WERI-Rb-1 (cell line): ENCODE data around the gene MNAT1.
A peak's percentile ranks its signal among the peaks of the same experiment; 100 is the strongest.

Source experiments
- DNase-seq: peaks from one replicate; pipeline ENCODE4 v3.0.0-alpha.2; 2020
- H3K27ac ChIP-seq: fragments of 250-450 bp; sonication (Bioruptor Pico); 2 replicates; pipeline ENCODE4 v1.5.1; 2020; ENCODE audit warnings: mild to moderate bottlenecking, moderate library complexity
- H3K27me3 ChIP-seq: fragments of 250-450 bp; sonication (Bioruptor Pico); 2 replicates; pipeline ENCODE4 v1.5.1; 2021; ENCODE audit warnings: mild to moderate bottlenecking, low read depth, moderate library complexity; ENCODE audit not compliant: insufficient read depth, severe bottlenecking
- H3K36me3 ChIP-seq: fragments of 250-450 bp; sonication (Bioruptor Pico); 2 replicates; pipeline ENCODE4 v1.5.1; 2020; ENCODE audit warnings: mild to moderate bottlenecking, moderate library complexity
- H3K4me3 ChIP-seq: 2 replicates; pipeline ENCODE4 v1.5.1; 2011; ENCODE audit warnings: low read depth, mild to moderate bottlenecking, control low read depth, low read length
- H3K9me3 ChIP-seq: fragments of 250-450 bp; sonication (Bioruptor Pico); 2 replicates; pipeline ENCODE4 v1.5.1; 2021; ENCODE audit warnings: mild to moderate bottlenecking, moderate library complexity; ENCODE audit not compliant: severe bottlenecking
- TF ChIP-seq, protein P1 (sequence below): IDR thresholded peaks from 2 replicates; pipeline ENCODE4 v1.5.1; 2011; ENCODE audit warnings: low read depth, mild to moderate bottlenecking, control low read depth, inconsistent platforms, low read length

MNAT1 gene

DNA sequence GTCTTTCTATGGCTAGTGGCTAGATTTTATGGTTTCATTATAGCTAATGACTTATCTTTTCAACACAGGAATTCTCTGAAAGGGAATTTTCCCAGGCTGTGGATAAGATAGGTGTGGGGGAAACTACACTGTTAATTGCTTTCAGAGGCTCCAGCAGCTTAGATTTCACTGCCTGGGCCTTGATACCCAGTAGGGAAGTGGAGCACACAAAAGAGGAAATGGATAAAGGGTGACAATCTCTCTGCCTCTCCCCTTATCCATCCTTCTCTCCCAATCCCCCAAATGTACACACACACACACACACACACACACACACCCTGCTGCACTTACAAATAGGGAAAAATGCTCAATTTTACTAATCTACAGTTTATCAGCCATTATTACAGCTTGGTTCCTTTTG lies 29.5 kb upstream of the MNAT1 start:
- TF ChIP-seq, protein P1, sequence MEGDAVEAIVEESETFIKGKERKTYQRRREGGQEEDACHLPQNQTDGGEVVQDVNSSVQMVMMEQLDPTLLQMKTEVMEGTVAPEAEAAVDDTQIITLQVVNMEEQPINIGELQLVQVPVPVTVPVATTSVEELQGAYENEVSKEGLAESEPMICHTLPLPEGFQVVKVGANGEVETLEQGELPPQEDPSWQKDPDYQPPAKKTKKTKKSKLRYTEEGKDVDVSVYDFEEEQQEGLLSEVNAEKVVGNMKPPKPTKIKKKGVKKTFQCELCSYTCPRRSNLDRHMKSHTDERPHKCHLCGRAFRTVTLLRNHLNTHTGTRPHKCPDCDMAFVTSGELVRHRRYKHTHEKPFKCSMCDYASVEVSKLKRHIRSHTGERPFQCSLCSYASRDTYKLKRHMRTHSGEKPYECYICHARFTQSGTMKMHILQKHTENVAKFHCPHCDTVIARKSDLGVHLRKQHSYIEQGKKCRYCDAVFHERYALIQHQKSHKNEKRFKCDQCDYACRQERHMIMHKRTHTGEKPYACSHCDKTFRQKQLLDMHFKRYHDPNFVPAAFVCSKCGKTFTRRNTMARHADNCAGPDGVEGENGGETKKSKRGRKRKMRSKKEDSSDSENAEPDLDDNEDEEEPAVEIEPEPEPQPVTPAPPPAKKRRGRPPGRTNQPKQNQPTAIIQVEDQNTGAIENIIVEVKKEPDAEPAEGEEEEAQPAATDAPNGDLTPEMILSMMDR = no peak
- H3K4me3 ChIP-seq = no peak overlapping the region
- H3K36me3 ChIP-seq = no peaks in the 10 kb centered on the region
- peaks cover 3% of the 10 kb centered on the region for H3K9me3 ChIP-seq
- H3K27me3 ChIP-seq = no peaks in the 10 kb centered on the region
- no peak overlapping the region for H3K27ac ChIP-seq
- no peak for DNase-seq

- H3K9me3 ChIP-seq = no peaks in the 10 kb centered on the region
- H3K36me3 ChIP-seq = no peaks in the 10 kb centered on the region; the same call in 1 of the 2 replicates
- H3K4me3 ChIP-seq = no peak overlapping the region
- H3K27me3 ChIP-seq = no peaks in the 10 kb centered on the region
- no peak overlapping the region for H3K27ac ChIP-seq
- TF ChIP-seq, protein P1 = no peak
- DNase-seq = no peak
Observed at GRCh38 chr14:60707858-60708257, 26.7 kb upstream of the MNAT1 start.

DNA sequence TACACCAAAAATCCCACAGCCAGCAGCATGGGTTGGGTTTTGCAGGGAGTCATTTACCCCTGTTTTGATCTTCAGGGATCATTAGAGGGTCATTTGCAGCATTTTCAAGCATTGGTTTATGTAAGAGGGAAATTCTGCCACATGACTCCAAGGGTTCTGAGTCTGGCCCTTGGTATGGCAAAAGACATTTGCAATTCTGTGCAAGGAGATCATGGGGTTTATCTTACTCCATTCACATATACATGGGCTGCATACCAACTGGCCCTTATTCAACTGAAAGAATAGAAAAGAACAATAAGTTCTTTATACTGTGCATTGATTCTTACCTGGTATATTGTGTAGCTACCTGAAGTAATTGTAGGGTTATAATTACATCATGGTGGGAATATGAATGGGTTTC lies 24.1 kb upstream of the MNAT1 start:
- Histone ChIP-seq H3K9me3 (no peaks in the 10 kb centered on the region), H3K27me3 (no peaks in the 10 kb centered on the region), H3K36me3 (peaks cover 8% of the 10 kb centered on the region), H3K4me3 (no peak overlapping the region), H3K27ac (no peak overlapping the region)
- no peak for DNase-seq
- TF ChIP-seq, protein P1 = no peak

DNA sequence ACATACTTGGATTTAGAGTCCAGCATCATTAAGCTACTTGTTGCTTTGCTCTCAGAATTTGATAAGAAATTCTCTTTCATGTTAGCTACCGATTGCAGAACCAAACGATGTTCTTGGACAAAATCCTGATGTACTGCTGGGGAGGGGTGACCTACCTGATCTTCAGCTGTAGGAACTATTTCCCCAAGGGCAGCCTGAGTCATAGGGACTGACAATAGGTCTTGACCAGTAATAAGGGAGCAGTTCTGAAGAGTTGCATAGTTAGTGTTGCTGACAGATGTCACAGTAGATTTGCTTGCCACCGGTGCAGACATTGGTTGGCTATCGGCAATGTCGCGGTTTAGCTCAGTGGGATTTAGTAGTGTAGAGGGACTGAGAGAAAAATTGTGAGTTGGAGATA lies 21.0 kb upstream of the MNAT1 start:
- Histone ChIP-seq H3K9me3 (no peaks in the 10 kb centered on the region), H3K4me3 (no peak overlapping the region), H3K27me3 (no peaks in the 10 kb centered on the region), H3K36me3 (peaks cover 23% of the 10 kb centered on the region), H3K27ac (no peak overlapping the region)
- TF ChIP-seq, protein P1 = no peak
- DNase-seq = no peak

GRCh38 chr14:60720391-60720790 lies 14.2 kb upstream of the MNAT1 start:
- no peak overlapping the region for H3K4me3 ChIP-seq
- DNase-seq = no peak
- H3K9me3 ChIP-seq = no peaks in the 10 kb centered on the region
- no peaks in the 10 kb centered on the region for H3K27me3 ChIP-seq
- no peak overlapping the region for H3K27ac ChIP-seq
- TF ChIP-seq, protein P1 = no peak
- H3K36me3 ChIP-seq = peaks cover 33% of the 10 kb centered on the region

DNA sequence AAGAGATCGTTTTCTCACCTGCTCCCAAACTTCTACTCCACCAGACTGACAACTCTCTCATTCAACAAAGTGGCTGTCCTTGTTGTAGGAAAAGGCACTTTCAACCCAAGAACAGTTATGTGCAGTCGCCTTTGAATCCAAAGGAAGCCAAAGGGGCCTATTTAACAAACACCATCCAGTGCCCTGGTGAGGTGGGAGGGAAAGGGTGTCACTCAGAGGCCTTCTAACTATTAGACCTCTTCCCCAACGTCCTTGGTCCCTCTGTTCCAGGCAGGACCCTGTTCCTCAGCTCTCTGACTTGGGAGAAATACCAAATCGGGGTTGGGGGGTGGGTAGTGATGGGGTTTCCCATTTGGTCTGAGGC lies 13.6 kb upstream of the MNAT1 start:
- H3K36me3 ChIP-seq = peaks cover 33% of the 10 kb centered on the region
- no peak for DNase-seq
- TF ChIP-seq, protein P1 = no peak
- peak overlapping the region; percentile 93 for H3K4me3 ChIP-seq
- no peaks in the 10 kb centered on the region for H3K27me3 ChIP-seq
- H3K27ac ChIP-seq = no peak overlapping the region
- H3K9me3 ChIP-seq = no peaks in the 10 kb centered on the region
